ENCODE data around the gene DCTN2.
"Not testable (repeated sequence)": the region's sequence is repeated elsewhere in the genome, so short reads cannot be mapped to it uniquely, and the experiment has no call there.

DCTN2 gene

DNA sequence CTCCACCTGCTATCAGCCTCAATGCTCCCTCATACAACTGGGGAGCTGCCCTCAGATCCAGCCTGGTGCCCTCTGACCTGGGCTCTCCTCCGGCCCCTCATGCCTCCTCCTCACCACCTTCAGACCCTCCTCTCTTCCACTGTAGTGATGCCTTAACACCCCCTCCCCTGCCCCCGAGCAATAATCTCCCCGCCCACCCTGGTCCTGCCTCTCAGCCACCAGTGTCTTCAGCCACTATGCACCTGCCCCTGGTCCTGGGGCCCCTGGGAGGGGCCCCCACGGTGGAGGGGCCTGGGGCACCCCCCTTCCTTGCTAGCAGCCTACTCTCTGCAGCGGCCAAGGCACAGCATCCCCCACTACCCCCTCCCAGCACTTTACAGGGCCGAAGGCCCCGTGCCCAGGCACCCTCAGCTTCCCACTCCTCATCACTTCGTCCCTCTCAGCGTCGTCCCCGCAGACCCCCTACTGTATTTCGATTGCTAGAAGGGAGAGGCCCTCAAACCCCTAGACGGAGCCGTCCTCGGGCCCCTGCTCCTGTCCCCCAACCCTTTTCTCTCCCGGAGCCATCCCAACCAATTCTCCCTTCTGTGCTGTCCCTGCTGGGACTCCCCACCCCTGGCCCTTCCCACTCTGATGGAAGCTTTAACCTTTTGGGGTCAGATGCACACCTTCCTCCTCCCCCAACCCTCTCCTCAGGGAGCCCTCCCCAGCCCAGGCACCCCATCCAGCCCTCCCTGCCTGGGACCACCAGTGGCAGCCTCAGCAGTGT, 21.2 kb downstream of the DCTN2 start:
- DNase-seq = no peak

DNA sequence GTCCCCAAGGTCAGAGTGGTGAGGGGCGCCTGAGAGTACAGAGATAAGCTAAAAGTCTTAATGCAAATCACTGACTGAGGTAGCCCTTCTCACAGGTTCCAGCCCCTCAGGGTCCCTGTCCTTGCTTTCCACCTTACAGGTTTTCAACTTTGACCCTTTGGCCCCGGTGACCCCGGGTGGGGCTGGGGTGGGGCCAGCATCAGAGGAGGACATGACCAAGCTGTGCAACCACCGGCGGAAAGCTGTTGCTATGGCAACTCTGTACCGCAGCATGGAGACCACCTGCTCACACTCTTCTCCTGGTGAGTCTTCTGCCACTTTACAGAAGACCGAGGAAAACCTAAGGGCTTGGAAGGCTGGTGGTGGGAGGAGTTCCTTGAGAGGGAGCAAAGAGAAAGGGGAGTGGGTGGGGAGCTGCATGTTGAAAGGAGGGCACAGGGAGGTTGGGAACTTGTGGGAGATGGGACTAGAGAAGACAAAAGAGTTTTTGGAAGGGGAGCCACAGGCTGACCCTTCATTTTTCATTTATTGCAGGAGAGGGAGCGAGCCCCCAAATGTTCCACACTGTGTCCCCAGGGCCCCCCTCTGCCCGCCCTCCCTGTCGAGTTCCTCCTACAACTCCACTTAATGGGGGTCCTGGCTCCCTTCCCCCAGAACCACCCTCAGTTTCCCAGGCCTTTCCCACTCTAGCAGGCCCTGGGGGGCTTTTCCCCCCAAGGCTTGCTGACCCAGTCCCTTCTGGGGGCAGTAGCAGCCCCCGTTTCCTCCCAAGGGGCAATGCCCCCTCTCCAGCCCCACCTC, 22.0 kb downstream of the DCTN2 start:
- DNase-seq = no peak

DNA sequence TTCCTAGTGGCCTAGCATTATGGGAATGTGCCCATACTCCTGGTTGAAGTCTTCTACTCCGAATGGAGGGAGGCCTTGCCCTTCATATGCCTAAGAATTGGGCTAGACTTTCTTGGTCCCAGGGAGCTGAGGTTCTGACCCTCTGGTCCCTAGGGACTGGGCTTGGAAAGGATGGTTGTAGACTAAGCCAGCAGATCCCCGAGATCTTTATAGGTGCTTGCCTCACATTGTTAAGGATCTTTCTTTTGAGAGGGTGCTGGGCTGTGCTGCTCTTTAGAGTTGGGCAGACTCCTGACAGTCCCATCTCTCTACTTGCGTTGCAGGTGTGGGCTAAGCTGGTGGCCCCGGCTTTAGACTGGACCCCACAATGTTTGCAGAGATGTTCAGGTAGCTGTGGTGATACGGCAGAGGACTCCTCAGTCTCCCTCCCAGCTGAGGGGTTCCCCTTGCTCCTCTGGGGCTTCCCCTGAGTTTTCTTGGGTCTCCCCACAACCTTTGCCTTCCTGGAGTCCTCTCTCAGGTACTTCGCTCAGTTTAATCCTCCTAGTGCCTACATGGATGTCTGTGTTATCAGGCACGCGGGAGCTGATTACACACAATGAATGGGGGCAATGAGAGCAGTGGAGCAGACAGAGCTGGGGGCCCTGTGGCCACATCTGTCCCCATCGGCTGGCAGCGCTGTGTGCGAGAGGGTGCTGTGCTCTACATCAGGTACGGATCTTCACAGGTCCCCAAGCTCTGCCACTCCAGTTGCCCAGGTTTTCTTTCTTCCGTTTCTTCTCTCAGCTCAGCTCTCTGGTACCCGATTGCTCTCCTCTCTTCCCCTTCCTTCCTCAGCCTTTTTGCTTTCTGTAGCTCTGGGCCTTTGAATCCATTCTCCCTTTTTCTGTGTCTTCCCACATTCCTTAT, 23.0 kb downstream of the DCTN2 start:
- no peak for DNase-seq

DNA sequence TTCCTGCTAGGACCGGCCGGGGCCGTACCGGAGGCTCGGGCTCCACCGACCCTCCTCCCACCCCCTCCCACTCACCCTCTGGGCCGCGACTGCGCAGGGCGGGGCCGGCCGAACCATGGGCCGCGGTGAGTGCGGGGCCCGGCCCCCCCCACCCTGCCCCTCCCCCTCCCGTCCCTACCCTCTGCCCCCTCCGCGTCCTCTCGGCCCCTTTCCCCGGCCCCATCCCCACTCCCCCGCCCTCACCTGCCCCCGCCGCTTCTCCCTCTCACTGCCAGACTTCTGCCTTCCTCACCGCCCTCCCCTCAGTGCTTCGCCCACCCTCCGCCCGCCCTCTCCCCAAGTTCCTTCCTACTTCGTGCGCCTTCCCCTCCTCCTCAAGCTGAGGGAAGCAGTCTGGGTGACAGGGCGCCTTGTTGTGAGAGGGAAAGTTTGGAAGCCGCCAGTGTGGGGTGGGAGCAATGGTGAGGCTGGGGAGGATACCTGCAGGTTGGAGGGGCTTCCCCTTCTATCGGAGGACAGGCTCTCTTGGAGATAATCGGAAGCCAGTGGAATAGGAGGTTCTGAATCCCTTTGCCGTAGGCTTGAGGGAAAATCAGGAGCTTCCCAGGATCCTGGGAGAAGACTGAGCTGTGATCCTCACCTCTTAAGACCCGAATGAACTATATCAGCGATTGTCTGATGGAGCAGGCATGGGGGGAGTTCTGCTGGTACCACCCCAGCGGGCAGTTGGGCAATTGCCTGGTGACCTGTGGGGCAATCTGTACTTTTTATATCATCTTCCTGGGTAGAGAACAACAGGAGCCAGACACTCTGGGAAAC, 23.9 kb downstream of the DCTN2 start:
- DNase-seq = peak; percentile 87

GRCh38 chr12:57522011-57522886, 24.7 kb downstream of the DCTN2 start, which contains the start of gene MBD6:
MBD6 (plus strand) TSS chr12:57522824; CDS start chr12:57524304, 1,480 bp downstream.
- DNase-seq = peak; percentile 91

GRCh38 chr12:57521525-57522010, 25.4 kb downstream of the DCTN2 start:
- DNase-seq = no peak

GRCh38 chr12:57520053-57520818, 26.8 kb downstream of the DCTN2 start, which contains the start of gene DDIT3:
DDIT3 (minus strand) TSS chr12:57520514; CDS start chr12:57517406, 3,108 bp downstream.
- DNase-seq = peak; percentile 99

DNA sequence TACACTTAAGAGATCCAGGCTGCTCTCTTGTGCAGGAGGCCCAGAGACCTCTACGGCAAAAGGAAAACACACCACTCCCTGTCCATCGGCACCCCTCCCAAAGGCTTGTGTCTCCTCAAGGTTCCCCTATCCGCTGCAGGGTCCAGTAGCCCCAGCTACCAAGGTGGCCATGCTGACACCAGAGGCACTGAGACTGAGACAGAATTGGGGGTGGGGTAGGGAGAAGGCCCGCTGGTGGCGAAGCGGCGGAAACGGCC, 27.3 kb downstream of the DCTN2 start:
- DNase-seq = no peak

DNA sequence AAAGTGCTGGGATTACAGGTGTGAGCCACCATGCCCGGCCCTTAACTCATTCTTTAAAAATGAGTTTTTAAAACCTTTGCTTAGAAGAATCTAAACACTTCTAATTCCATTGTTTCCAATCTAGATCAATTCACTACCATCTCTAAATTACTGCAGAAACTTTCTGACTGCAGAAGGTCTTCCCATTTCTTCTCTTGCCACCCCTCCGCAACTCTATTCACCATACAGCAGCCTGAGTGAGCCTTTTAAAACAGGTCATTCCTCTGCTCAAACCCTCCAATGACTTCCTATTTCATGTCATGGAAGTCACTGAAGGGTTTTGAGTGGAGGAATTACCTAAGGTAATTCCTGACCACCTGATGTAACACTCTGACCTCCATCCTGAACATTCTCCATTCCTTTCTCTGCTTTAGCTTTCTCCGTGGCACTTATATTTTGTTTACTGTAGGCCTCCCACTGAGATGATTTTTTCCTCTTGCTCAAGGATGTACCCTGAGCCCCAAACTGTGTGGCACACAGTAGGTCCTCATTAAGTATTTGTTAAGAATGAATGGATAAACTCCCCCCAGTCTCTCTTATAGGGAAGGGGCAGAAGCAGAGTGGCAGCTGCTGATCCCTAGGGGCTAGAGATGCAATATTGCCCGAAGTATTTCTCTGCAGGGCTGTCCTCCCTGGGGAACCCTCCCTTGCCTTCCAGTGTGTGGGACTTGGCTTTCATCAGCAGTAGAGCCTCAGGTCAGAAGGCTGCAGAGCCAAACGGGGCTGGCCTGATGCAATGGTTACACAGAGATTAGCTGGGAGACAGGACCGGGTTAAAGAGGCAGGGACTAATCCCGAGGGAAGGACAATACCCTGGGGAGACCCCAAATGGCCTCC, 27.8 kb downstream of the DCTN2 start:
- no peak for DNase-seq

GRCh38 chr12:57518176-57518919, 28.6 kb downstream of the DCTN2 start:
- no peak for DNase-seq

DNA sequence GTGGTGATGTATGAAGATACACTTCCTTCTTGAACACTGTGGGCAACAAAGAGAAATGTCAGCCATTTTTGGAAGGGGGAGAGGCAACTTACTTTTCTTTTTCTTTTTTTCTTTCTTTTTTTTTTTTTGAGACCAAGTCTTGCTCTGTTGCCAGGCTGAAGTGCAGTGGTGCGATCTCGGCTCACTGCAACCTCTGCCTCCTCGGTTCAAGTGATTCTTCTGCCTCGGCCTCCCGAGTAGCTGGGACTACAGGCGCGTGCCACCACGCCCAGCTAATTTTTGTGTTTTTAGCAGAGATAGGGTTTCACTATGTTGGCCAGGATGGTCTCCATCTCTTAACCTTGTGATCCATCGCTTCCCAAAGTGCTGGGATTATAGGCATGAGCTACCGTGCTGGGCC, 29.3 kb downstream of the DCTN2 start:
- not testable (repeated sequence) for DNase-seq

GRCh38 chr12:57517187-57517586, 29.8 kb downstream of the DCTN2 start:
- no peak for DNase-seq

- DNase-seq = no peak
These were observed 30.3 kb downstream of the DCTN2 start for GRCh38 chr12:57516617-57517153.

DNA sequence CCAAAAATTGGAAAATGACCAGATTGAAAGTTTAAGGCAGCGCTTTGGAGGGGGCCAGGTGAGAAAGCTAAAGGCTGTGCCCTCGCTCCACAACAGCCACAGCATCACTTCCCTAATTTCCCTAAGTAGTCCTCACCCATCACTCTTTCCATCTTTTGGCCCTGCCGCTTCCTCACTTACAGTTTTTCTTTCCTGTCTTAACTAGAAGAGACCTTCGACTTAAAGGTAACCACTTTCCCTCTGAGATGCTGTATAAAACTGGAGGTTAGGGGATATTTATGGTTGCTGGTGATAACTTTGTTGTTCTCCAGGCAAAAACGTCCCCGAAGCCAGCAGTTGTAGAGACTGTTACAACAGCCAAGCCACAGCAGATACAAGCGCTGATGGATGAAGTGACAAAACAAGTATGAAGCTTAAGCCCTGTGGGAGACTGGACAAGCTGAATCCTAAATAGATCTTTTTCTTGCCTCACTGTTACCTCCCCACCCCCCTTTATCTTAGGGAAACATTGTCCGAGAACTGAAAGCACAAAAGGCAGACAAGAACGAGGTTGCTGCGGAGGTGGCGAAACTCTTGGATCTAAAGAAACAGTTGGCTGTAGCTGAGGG, 31.0 kb downstream of the DCTN2 start:
- DNase-seq = no peak

GRCh38 chr12:57515408-57515933, 31.5 kb downstream of the DCTN2 start:
- no peak for DNase-seq

DNA sequence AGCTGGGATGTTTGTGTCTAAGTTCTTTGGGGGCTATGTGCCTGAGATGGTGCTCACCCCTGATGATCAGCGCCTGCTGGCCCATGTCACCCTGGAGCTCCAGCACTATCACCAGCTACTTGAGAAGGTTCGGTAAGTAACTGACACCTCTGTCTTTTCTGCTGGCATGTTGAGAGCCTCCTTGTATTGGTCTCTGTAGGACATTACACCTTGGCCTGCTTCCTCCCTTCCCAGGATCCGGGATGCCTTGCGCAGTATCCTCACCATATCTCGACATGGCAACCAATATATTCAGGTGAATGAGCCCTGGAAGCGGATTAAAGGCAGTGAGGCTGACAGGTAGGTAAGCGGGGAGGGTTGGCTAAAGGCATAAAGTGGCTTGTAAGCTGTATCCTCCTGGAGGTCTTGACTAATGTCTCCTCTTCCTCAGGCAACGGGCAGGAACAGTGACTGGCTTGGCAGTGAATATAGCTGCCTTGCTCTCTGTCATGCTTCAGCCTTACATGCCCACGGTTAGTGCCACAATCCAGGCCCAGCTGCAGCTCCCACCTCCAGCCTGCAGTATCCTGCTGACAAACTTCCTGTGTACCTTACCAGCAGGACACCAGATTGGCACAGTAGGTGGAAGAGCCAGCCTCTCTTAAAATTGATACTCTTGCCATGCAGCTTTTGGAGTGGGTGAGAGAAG, 32.1 kb downstream of the DCTN2 start:
- no peak for DNase-seq

- DNase-seq = not testable (repeated sequence)
These were observed 32.7 kb downstream of the DCTN2 start for GRCh38 chr12:57514246-57514645.

All from GDM1 (cell line).